Measurements from ENCODE around the gene SEZ6. TPM values are rescaled to one million over a fixed set of nuclear protein-coding genes. Genes with fewer than 3 reads are reported as not detected.

Gene SEZ6
- total and polyA plus RNA-seq, 7 donors = 0.04 TPM; not detected in 6

- no peaks in the 10 kb centered on the region for H3K9me3 ChIP-seq
- no peak overlapping the region for H3K27ac ChIP-seq
- TF ChIP-seq CTCF (IDR thresholded peaks at IDR 0.05) = no peak
- no peaks in the 10 kb centered on the region for H3K4me1 ChIP-seq
- 34 to 41% (median 35%) methylated on average over 19 to 20 of the region's 20 CpGs for WGBS, 3 donors
- no peak for ATAC-seq
- no peak overlapping the region for H3K4me3 ChIP-seq
- H3K27me3 ChIP-seq (ENCODE audit: insufficient read depth in 3 of 3, low read length in 2 of 3) = peaks cover 2 to 54% (median 9%) of the 10 kb centered on the region in 3 donors
- no peak for DNase-seq
- no peaks in the 10 kb centered on the region for H3K36me3 ChIP-seq (ENCODE audit: insufficient read depth in 1 of 2, low read depth in 1 of 2)
- intact Hi-C loops (cut with DNase I) = no loop called here
Observed at GRCh38 chr17:29004081-29004692, 1.6 kb downstream of the SEZ6 start.

DNA sequence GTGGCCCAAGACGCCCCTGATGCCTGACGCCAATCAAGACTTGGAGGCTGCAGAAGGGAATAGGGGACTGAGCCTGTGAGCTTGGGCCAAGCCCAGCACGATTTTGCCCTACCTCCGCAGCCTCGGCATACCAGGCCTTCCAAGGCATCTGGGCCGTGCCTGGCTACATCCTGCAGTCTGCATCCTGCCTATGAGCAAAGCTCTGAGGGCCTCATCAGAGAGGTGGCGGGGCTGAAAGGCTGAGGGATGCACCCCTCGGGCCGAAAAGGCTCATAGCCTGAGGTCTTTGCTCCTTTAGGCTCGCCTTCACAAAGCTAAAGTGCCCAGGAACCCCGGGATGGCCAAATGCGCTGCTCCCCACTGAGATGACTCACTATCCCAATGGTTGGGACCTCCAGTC, 2.5 kb downstream of the SEZ6 start:
- no peak for TF ChIP-seq CTCF (IDR thresholded peaks at IDR 0.05)
- ATAC-seq = no peak
- WGBS, 3 donors = 62 to 66% (median 64%) methylated on average over 12 of the region's 12 CpGs

GRCh38 chr17:29002811-29003210, 3.0 kb downstream of the SEZ6 start:
- intact Hi-C loops (cut with DNase I) = no loop called here
- no peak for TF ChIP-seq CTCF (IDR thresholded peaks at IDR 0.05)
- Histone ChIP-seq H3K27me3 (ENCODE audit: insufficient read depth in 3 of 3, low read length in 2 of 3) (peaks cover 2 to 46% (median 12%) of the 10 kb centered on the region in 3 donors), H3K4me1 (no peaks in the 10 kb centered on the region), H3K36me3 (ENCODE audit: insufficient read depth in 1 of 2, low read depth in 1 of 2) (no peaks in the 10 kb centered on the region), H3K9me3 (no peaks in the 10 kb centered on the region), H3K4me3 (no peak overlapping the region), H3K27ac (no peak overlapping the region)
- 44 to 54% (median 49%) methylated on average over 4 of the region's 4 CpGs for WGBS, 3 donors
- no peak for ATAC-seq
- no peak for DNase-seq

More for the DNA sequence above, 2.5 kb downstream of the SEZ6 start:
- intact Hi-C loops (cut with DNase I) = no loop called here
- Histone ChIP-seq H3K36me3 (ENCODE audit: insufficient read depth in 1 of 2, low read depth in 1 of 2) (no peaks in the 10 kb centered on the region), H3K27me3 (ENCODE audit: insufficient read depth in 3 of 3, low read length in 2 of 3) (peaks cover 2 to 49% (median 9%) of the 10 kb centered on the region in 3 donors), H3K4me3 (no peak overlapping the region), H3K27ac (no peak overlapping the region), H3K4me1 (no peaks in the 10 kb centered on the region), H3K9me3 (no peaks in the 10 kb centered on the region)
- no peak for DNase-seq

GRCh38 chr17:29000973-29001372, 4.9 kb downstream of the SEZ6 start:
- no peaks in the 10 kb centered on the region for H3K36me3 ChIP-seq (ENCODE audit: insufficient read depth in 1 of 2, low read depth in 1 of 2)
- H3K27me3 ChIP-seq (ENCODE audit: insufficient read depth in 3 of 3, low read length in 2 of 3) = peaks cover 2 to 28% (median 10%) of the 10 kb centered on the region in 3 donors
- TF ChIP-seq CTCF (IDR thresholded peaks at IDR 0.05) = no peak
- DNase-seq (no peak), ATAC-seq (no peak)
- H3K4me3 ChIP-seq = no peak overlapping the region
- H3K4me1 ChIP-seq = no peaks in the 10 kb centered on the region
- intact Hi-C loops (cut with DNase I) = no loop called here
- no peak overlapping the region for H3K27ac ChIP-seq
- WGBS, 3 donors = 82 to 84% (median 84%) methylated on average over 5 of the region's 5 CpGs
- no peaks in the 10 kb centered on the region for H3K9me3 ChIP-seq

DNA sequence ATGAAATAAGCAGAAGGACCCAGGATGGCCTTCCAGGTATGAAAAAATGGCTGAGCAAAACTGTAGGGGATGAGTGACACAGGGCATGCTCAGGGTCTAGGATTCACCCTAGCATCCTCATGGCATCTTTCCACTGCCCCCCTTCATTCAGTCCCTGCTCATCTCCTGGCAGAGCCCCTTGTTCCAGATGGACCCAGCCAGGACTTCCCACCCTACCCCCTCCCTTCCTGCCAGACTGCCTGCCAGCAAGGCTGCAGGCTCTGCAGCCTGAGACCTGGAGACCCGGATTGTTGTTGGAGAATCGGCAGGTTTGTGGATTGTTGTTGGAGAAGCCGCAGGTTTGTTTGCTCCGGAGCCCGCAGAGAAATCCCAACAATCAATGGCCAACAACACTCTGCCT, 6.6 kb downstream of the SEZ6 start:
- intact Hi-C loops (cut with DNase I) = no loop called here
- Histone ChIP-seq H3K27ac (no peak overlapping the region), H3K9me3 (no peaks in the 10 kb centered on the region), H3K4me1 (no peaks in the 10 kb centered on the region), H3K4me3 (no peak overlapping the region), H3K27me3 (ENCODE audit: insufficient read depth in 3 of 3, low read length in 2 of 3) (peaks cover 0 to 11% (median 4%) of the 10 kb centered on the region in 3 donors), H3K36me3 (ENCODE audit: insufficient read depth in 1 of 2, low read depth in 1 of 2) (no peaks in the 10 kb centered on the region)
- WGBS, 3 donors = 49 to 54% (median 50%) methylated on average over 5 of the region's 5 CpGs
- DNase-seq (no peak), ATAC-seq (no peak)
- TF ChIP-seq CTCF (IDR thresholded peaks at IDR 0.05) = no peak
